GM23248 (cell line): Measurements from ENCODE around the gene CD164L2. TPM values are rescaled to one million over a fixed set of nuclear protein-coding genes. Genes with fewer than 3 reads are reported as not detected.

Source experiments
- DNase-seq: peaks from one replicate; pipeline ENCODE4 v3.0.0-alpha.2; 2015
- H2AFZ ChIP-seq: fragments of 200-600 bp; sonication (generic); 2 replicates; pipeline ENCODE4 v1.6.1; 2016; ENCODE audit warnings: antibody characterized with exemption
- H3F3A ChIP-seq: fragments of 200-600 bp; sonication (generic); 2 replicates; pipeline ENCODE4 v1.6.1; 2016; ENCODE audit warnings: mild to moderate bottlenecking, antibody characterized with exemption, mixed run types; ENCODE audit not compliant: insufficient read depth
- H3K27ac ChIP-seq: fragments of 200-600 bp; sonication (generic); 2 replicates; pipeline ENCODE4 v1.5.1; 2016; ENCODE audit warnings: mild to moderate bottlenecking
- H3K27me3 ChIP-seq: fragments of 200-600 bp; sonication (generic); replicated peaks from 2 replicates; pipeline ENCODE4 v1.6.1; 2016; ENCODE audit warnings: mild to moderate bottlenecking; ENCODE audit not compliant: insufficient read depth
- H3K36me3 ChIP-seq: fragments of 200-600 bp; sonication (generic); 2 replicates; pipeline ENCODE4 v1.6.1; 2016; ENCODE audit warnings: low read depth, mild to moderate bottlenecking
- H3K4me1 ChIP-seq: fragments of 200-600 bp; sonication (generic); 2 replicates; pipeline ENCODE4 v1.6.1; 2016; ENCODE audit warnings: mild to moderate bottlenecking; ENCODE audit not compliant: insufficient read depth
- H3K4me2 ChIP-seq: fragments of 200-600 bp; sonication (generic); one replicate; pipeline ENCODE4 v1.6.1; 2016; ENCODE audit warnings: mild to moderate bottlenecking; ENCODE audit not compliant: unreplicated experiment
- H3K4me3 ChIP-seq: fragments of 200-600 bp; sonication (generic); 2 replicates; pipeline ENCODE4 v1.5.1; 2016; ENCODE audit warnings: mild to moderate bottlenecking
- H3K79me2 ChIP-seq: fragments of 200-600 bp; sonication (generic); 2 replicates; pipeline ENCODE4 v1.6.1; 2016; ENCODE audit warnings: mild to moderate bottlenecking; ENCODE audit not compliant: insufficient read depth
- H3K9ac ChIP-seq: fragments of 200-600 bp; sonication (generic); 2 replicates; pipeline ENCODE4 v1.6.1; 2016; ENCODE audit warnings: mild to moderate bottlenecking
- H3K9me2 ChIP-seq: fragments of 200-600 bp; sonication (generic); 2 replicates; pipeline ENCODE4 v1.6.1; 2016; ENCODE audit warnings: mixed run types, mild to moderate bottlenecking, moderate library complexity; ENCODE audit not compliant: insufficient read depth
- H3K9me3 ChIP-seq: fragments of 200-600 bp; sonication (generic); one replicate; pipeline ENCODE4 v1.6.1; 2017; ENCODE audit warnings: low read depth
- H4K20me1 ChIP-seq: fragments of 200-600 bp; sonication (generic); 2 replicates; pipeline ENCODE4 v1.6.0; 2016; ENCODE audit not compliant: insufficient read depth
- EZH2 ChIP-seq: fragments of 200-600 bp; sonication (generic); IDR thresholded peaks from 2 replicates; pipeline ENCODE4 v1.6.1; 2018; ENCODE audit warnings: antibody characterized with exemption, mild to moderate bottlenecking; ENCODE audit not compliant: insufficient read depth, poor library complexity, severe bottlenecking
- EZH2phosphoT487 ChIP-seq: fragments of 200-600 bp; sonication (generic); IDR thresholded peaks from 2 replicates; pipeline ENCODE4 v1.6.1; 2018; ENCODE audit warnings: antibody characterized with exemption, moderate library complexity, mild to moderate bottlenecking, low read depth; ENCODE audit not compliant: insufficient read depth
- WGBS, 2 experiments: methylation state at CpG; one replicate each; pipeline ENCODE4 v1.1.6; 2015 to 2017; ENCODE audit warnings: low lambda C conversion rate in 2 of 2, low coverage in 1 of 2; ENCODE audit errors: missing lambda C conversion rate in 2 of 2; 5-methylcytosine and 5-hydroxymethylcytosine counted together
- in situ Hi-C: fragments of 300-500 bp; cut with MboI; formaldehyde crosslinking; loops from 2 replicates; pipeline ENCODE4 v1.15.0; 2020
- polyA plus RNA-seq: library from polyadenylated mRNA; unstranded; fragments of >200 nt; fragmentation: Nextera tagmentation; extraction: Ambion mirVana; gene quantifications from 2 replicates; pipeline ENCODE4 v1.2.1, GENCODE V29; 2016
- total RNA-seq: library from RNA; depleted of rRNA; stranded (reverse); fragments of >200 nt; shearing (Covaris generic); gene quantifications from 2 replicates; pipeline ENCODE4 v1.2.3, GENCODE V29; 2014

The CD164L2 gene
- total and polyA plus RNA-seq, 2 experiments from 2014 or later, result not detected

DNA sequence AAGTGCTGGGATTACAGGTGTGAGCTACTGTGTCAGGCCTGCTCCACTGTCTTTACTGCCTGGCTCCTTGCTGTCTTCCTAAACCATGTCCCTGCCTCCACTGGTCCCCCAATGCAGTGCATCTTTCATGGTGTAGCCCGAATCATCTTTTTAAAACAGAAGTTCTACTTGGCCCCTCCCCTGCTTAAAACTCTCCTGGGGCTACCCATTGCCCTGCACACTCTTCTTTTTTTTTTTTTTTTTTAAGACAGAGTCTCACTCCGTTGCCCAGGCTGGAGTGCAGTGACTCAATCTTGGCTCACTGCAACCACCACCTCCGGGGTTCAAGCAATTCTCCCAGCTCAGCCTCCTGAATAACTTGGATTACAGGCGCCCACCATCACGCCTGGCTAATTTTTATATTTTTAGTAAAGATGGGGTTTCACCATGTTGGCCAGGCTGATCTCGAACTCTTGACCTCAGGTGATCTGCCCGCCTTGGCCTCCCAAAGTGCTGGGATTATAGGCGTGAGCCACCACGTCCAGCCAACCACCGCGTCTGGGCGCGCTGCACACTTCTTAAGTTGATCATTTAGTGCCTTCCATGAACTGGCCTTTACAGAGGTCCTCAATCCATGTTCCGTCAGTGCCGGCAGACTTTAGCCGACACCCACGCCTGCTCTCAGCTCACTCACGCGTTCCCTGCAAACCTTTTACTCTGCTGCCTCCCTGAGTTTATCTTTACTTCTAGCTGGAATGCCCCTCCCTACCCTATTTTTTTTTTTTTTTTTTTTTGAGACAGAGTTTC lies 10.9 kb downstream of the CD164L2 start:
- no peaks in the 10 kb centered on the region for H3F3A ChIP-seq
- H3K27me3 ChIP-seq, result no peaks in the 10 kb centered on the region
- H3K4me1 ChIP-seq, result peaks cover 5% of the 10 kb centered on the region
- H3K36me3 ChIP-seq, result no peaks in the 10 kb centered on the region
- in situ Hi-C loops, result no loop called here
- H2AFZ ChIP-seq, result no peak overlapping the region
- no peaks in the 10 kb centered on the region for H3K9me2 ChIP-seq
- DNase-seq, result no peak
- H3K4me2 ChIP-seq, result no peak overlapping the region
- H4K20me1 ChIP-seq, result no peaks in the 10 kb centered on the region
- H3K4me3 ChIP-seq, result no peak overlapping the region
- 82 to 86% methylated on average over 19 of the region's 19 CpGs for WGBS, 2 experiments
- H3K79me2 ChIP-seq, result no peaks in the 10 kb centered on the region
- H3K9me3 ChIP-seq, result no peaks in the 10 kb centered on the region
- no peak for TF ChIP-seq EZH2
- TF ChIP-seq EZH2phosphoT487, result no peak
- H3K27ac ChIP-seq, result no peak overlapping the region
- H3K9ac ChIP-seq, result no peak overlapping the region

DNA sequence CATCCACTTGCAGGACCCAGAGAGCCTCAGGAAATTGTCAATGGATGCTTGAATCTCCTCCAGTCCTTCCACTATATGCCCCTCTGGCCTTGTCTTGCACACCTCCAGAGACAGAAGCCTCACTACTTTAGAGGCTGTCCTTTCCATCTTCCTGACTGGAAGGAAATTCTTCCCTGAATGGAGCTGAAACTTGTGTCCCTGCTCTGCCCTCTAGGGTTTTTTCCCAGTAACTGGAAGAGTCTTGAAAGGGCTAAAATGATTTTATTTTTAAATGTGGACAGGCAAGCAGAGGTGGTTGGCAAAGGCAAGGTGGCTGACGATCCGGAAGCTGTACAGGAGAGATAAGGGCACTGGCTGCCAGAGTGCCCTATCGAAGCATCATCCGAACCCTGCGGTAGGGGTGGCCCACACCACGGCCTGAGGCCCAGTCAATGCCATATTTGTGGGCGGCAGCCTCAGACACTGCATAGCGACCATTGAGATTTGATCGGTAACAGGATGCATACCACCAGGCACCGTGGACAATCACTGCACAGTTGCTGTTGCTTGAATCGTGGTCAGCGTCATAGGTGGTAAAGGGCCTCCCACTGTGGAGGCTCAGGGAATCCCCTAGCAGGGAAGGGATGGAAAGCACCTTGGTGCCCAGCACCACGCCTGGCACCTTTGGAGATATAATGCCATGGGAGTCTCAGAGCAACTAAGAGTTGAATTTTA lies 14.1 kb downstream of the CD164L2 start:
- no peak for TF ChIP-seq EZH2
- TF ChIP-seq EZH2phosphoT487, result no peak
- WGBS, 2 experiments, result 76 to 77% methylated on average over 13 of the region's 13 CpGs
- Histone ChIP-seq H3K79me2 (peaks cover 11% of the 10 kb centered on the region), H2AFZ (no peak overlapping the region), H3K27me3 (no peaks in the 10 kb centered on the region), H3K36me3 (no peaks in the 10 kb centered on the region), H3K9me2 (no peaks in the 10 kb centered on the region), H3F3A (no peaks in the 10 kb centered on the region), H3K4me3 (no peak overlapping the region), H3K27ac (no peak overlapping the region), H4K20me1 (no peaks in the 10 kb centered on the region), H3K4me1 (peaks cover 15% of the 10 kb centered on the region), H3K9me3 (no peaks in the 10 kb centered on the region), H3K9ac (no peak overlapping the region), H3K4me2 (no peak overlapping the region)
- in situ Hi-C loops, result no loop called here
- peak; percentile 53 for DNase-seq

DNA sequence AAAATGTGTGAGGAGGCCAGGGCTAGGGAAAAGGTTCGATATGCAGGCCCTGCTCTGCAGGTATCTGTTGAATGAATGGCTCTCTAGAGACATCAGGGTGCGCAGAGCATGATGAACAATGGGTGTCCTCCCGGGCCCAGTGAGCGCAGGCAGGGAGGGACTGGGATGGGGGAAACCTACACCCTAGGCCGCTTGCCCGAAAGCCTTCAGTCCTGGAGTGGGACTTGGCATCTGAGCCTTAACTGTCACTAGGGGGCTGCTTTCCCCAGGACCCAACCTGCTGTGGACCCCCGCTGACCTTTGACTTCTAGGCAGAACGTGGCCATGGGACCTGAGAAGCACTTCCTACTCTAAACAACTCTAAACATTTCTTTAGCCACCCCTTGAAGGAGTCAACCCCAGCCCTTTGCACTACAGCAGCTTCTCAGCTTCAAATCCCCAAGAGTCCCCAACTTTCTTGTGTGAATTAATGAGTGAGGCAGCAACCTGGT lies 15.9 kb downstream of the CD164L2 start:
- no peak for TF ChIP-seq EZH2
- TF ChIP-seq EZH2phosphoT487, result no peak
- Histone ChIP-seq H3K9me3 (no peaks in the 10 kb centered on the region), H3K9ac (peak overlapping the region; percentile 99), H3K4me3 (peak overlapping the region; percentile 77), H3K9me2 (no peaks in the 10 kb centered on the region), H2AFZ (peak overlapping the region; percentile 71), H3K27me3 (no peaks in the 10 kb centered on the region), H3K4me1 (peaks cover 15% of the 10 kb centered on the region), H3K27ac (peak overlapping the region; percentile 97), H3K36me3 (no peaks in the 10 kb centered on the region; the same call in 1 of the 2 replicates), H3F3A (no peaks in the 10 kb centered on the region), H3K4me2 (peak overlapping the region; percentile 85), H3K79me2 (peaks cover 15% of the 10 kb centered on the region), H4K20me1 (no peaks in the 10 kb centered on the region)
- no peak for DNase-seq
- 26 to 30% methylated on average over 8 of the region's 8 CpGs for WGBS, 2 experiments
- in situ Hi-C loops, result no loop called here

DNA sequence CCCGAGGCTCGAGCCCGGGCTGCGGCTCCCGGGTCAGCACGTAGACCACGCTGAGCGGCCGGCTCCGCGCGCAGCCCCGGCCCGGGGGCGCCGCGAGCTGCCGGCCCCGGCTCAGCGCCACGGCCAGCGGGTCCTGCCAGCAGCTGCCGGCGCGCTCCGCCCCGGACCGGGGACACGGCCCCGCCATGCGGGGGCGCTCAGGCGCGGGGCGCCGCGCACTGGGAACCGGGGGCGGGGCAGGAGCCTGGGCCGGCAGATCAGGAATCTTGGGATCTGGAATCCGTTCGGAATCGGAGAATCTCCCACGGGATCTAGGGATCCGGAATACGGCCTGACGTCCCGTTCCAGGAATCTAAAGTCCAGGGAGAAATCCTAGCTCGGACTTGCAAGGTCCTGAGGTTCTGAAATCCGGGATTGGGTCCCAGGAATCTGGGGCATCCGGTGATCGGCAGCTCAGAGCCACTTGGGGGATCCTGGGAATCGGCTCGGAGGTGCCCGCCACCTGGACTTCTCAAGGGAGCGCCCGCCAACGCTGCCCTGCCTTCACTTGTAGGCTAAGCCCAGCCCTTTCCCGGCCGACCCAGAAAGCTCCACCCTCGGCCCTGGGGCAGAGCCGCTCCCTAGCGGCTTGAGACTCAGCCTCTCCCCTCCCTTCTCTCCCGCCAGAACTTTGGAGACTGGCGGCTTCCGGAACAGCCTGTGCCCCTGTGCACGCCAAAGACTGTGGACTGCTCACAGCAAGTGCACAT lies 16.5 kb downstream of the CD164L2 start, which contains the start of gene MAP3K6:
Gene MAP3K6 (minus strand): TSS at position 551 of the 749 bp plus-strand sequence. CDS start 364 bp downstream, at position 187.
- WGBS, 2 experiments, result 0 to 2% methylated on average over 53 to 55 of the region's 67 CpGs
- Histone ChIP-seq H3F3A (no peaks in the 10 kb centered on the region), H4K20me1 (no peaks in the 10 kb centered on the region), H3K4me1 (peaks cover 15% of the 10 kb centered on the region), H3K9ac (peak within 1 kb of the TSS; percentile 99), H3K9me2 (no peaks in the 10 kb centered on the region), H3K79me2 (peaks cover 15% of the 10 kb centered on the region), H3K9me3 (no peaks in the 10 kb centered on the region), H3K36me3 (peaks cover 5% of the 10 kb centered on the region; the same call in 1 of the 2 replicates), H3K4me2 (peak within 1 kb of the TSS; percentile 88), H3K27me3 (no peaks in the 10 kb centered on the region), H3K27ac (peak within 1 kb of the TSS; percentile 97), H2AFZ (peak within 1 kb of the TSS; percentile 71), H3K4me3 (peak within 1 kb of the TSS; percentile 77)
- peak; percentile 94 for DNase-seq
- in situ Hi-C loops, result no loop called here
- no peak for TF ChIP-seq EZH2phosphoT487
- no peak for TF ChIP-seq EZH2
